DND-41 (cell line): ENCODE data around the gene CYP3A4.

Source experiments
- ATAC-seq: fragments of 200-7000 bp; cut with Tn5 transposase; 3 replicates; pipeline ENCODE4 v1.9.1; 2021; ENCODE audit warnings: low read depth; ENCODE audit not compliant: insufficient read depth
- DNase-seq: peaks from one replicate; pipeline ENCODE4 v3.0.0-alpha.2; 2020
- H2AFZ ChIP-seq: 2 replicates; pipeline ENCODE4 v1.6.0; 2012; ENCODE audit warnings: low read depth, low read length
- H3K27ac ChIP-seq: 2 replicates; pipeline ENCODE4 v1.5.1; 2012; ENCODE audit warnings: low read length, inconsistent platforms
- H3K27me3 ChIP-seq: fragments of 200-600 bp; sonication (generic); 2 replicates; pipeline ENCODE4 v1.6.0; 2012; ENCODE audit warnings: low read length, mild to moderate bottlenecking, inconsistent platforms; ENCODE audit not compliant: insufficient read depth, poor library complexity
- H3K36me3 ChIP-seq: 2 replicates; pipeline ENCODE4 v1.5.1; 2012; ENCODE audit warnings: low read length, inconsistent platforms; ENCODE audit not compliant: insufficient read depth
- H3K4me1 ChIP-seq: 2 replicates; pipeline ENCODE4 v1.5.1; 2012; ENCODE audit warnings: mild to moderate bottlenecking, low read length; ENCODE audit not compliant: insufficient read depth
- H3K4me2 ChIP-seq: 2 replicates; pipeline ENCODE4 v1.6.0; 2012; ENCODE audit warnings: mild to moderate bottlenecking, moderate library complexity, low read length, inconsistent platforms; ENCODE audit not compliant: insufficient read depth
- H3K4me3 ChIP-seq, 2 experiments: fragments of 200-600 bp in 1 of 2; shearing (Covaris generic) in 1 of 2; 2 replicates each; pipeline ENCODE4 v1.5.1; 2012 to 2016; ENCODE audit warnings: inconsistent platforms in 2 of 2, low read length in 2 of 2, mild to moderate bottlenecking in 2 of 2, low read depth in 1 of 2, moderate library complexity in 1 of 2
- H3K79me2 ChIP-seq: 2 replicates; pipeline ENCODE4 v1.6.0; 2012; ENCODE audit warnings: low read length, inconsistent platforms; ENCODE audit not compliant: insufficient read depth
- H3K9ac ChIP-seq: 2 replicates; pipeline ENCODE4 v1.6.0; 2012; ENCODE audit warnings: low read depth, mild to moderate bottlenecking, inconsistent platforms, low read length, moderate library complexity
- H3K9me3 ChIP-seq: 2 replicates; pipeline ENCODE4 v1.5.1; 2012; ENCODE audit warnings: low read length, moderate library complexity, mild to moderate bottlenecking, inconsistent platforms; ENCODE audit not compliant: insufficient read depth, severe bottlenecking
- H4K20me1 ChIP-seq: 2 replicates; pipeline ENCODE4 v1.6.0; 2012; ENCODE audit warnings: low read length; ENCODE audit not compliant: insufficient read depth
- CTCF ChIP-seq: IDR thresholded peaks from 2 replicates; pipeline ENCODE4 v1.5.1; 2012; ENCODE audit warnings: borderline replicate concordance, low read length, moderate library complexity, mild to moderate bottlenecking; ENCODE audit not compliant: poor library complexity, severe bottlenecking; ENCODE audit errors: extremely low read depth
- EZH2 ChIP-seq: IDR thresholded peaks from 3 replicates; pipeline ENCODE4 v1.6.1; 2012; ENCODE audit warnings: borderline replicate concordance, low read depth, mild to moderate bottlenecking, moderate library complexity, low read length, inconsistent platforms; ENCODE audit not compliant: severe bottlenecking

CYP3A4 gene

GRCh38 chr7:99784007-99784406 lies at the start of gene CYP3A4:
Gene CYP3A4, minus strand, starts transcription at chr7:99784184. Its CDS starts 103 bp downstream, at chr7:99784081.
- H3K79me2 ChIP-seq, result no peaks in the 10 kb centered on the region
- no peak for TF ChIP-seq CTCF
- TF ChIP-seq EZH2, result no peak
- DNase-seq, result no peak
- no peak for ATAC-seq
- H3K9me3 ChIP-seq, result no peaks in the 10 kb centered on the region
- H3K4me3 ChIP-seq, result no peak within 1 kb of the TSS
- H3K27ac ChIP-seq, result no peak within 1 kb of the TSS
- H2AFZ ChIP-seq, result no peak within 1 kb of the TSS
- no peaks in the 10 kb centered on the region for H4K20me1 ChIP-seq
- no peaks in the 10 kb centered on the region for H3K27me3 ChIP-seq
- H3K36me3 ChIP-seq, result no peaks in the 10 kb centered on the region
- no peak within 1 kb of the TSS for H3K9ac ChIP-seq
- H3K4me2 ChIP-seq, result no peak within 1 kb of the TSS
- peaks cover 10% of the 10 kb centered on the region for H3K4me1 ChIP-seq

GRCh38 chr7:99833289-99833877 lies 49.4 kb upstream of the CYP3A4 start:
- H2AFZ ChIP-seq, result peak overlapping the region; percentile 27; the same call in 1 of the 2 replicates
- H3K9ac ChIP-seq, result peak overlapping the region; percentile 32
- no peak for TF ChIP-seq EZH2
- no peak for TF ChIP-seq CTCF
- H3K4me1 ChIP-seq, result peaks cover 31% of the 10 kb centered on the region
- H3K9me3 ChIP-seq, result no peaks in the 10 kb centered on the region
- H3K36me3 ChIP-seq, result no peaks in the 10 kb centered on the region
- ATAC-seq, result no peak
- no peak for DNase-seq
- H4K20me1 ChIP-seq, result no peaks in the 10 kb centered on the region
- H3K4me2 ChIP-seq, result peak overlapping the region; percentile 18; the same call in 1 of the 2 replicates
- H3K4me3 ChIP-seq, result no peak overlapping the region
- H3K27me3 ChIP-seq, result no peaks in the 10 kb centered on the region
- no peaks in the 10 kb centered on the region for H3K79me2 ChIP-seq
- H3K27ac ChIP-seq, result peak overlapping the region; percentile 67

- Histone ChIP-seq H3K4me2 (no peak overlapping the region), H3K27me3 (no peaks in the 10 kb centered on the region), H3K4me1 (peaks cover 21% of the 10 kb centered on the region), H3K9ac (no peak overlapping the region), H3K4me3 (no peak overlapping the region), H3K79me2 (no peaks in the 10 kb centered on the region), H3K36me3 (no peaks in the 10 kb centered on the region), H4K20me1 (no peaks in the 10 kb centered on the region), H3K27ac (no peak overlapping the region), H3K9me3 (no peaks in the 10 kb centered on the region), H2AFZ (no peak overlapping the region)
- TF ChIP-seq CTCF (no peak), EZH2 (no peak)
- ATAC-seq, result no peak
- DNase-seq, result no peak
Measured at GRCh38 chr7:99831595-99831994, 47.6 kb upstream of the CYP3A4 start.
